K562 (cell line): ENCODE data around the gene KRT1. TPM values are rescaled to one million over a fixed set of nuclear protein-coding genes. Genes with fewer than 3 reads are reported as not detected.

Experiments
- ATAC-seq: fragments of 200-7000 bp; cut with Tn5 transposase; 3 replicates; pipeline ENCODE4 v1.9.1; 2020; ENCODE audit warnings: moderate library complexity
- BruUV-seq: library from RNA; stranded (reverse); fragments of 400-500 nt; replicated peaks from 2 replicates; lab custom pipeline; 2021; lab: Mats Ljungman, UMichigan
- CTCF ChIA-PET: fragments of 300-600 bp; formaldehyde crosslinking; extraction: SDS; loops from one replicate; lab custom pipeline; 2021; ENCODE audit warnings: low intra/inter-chr PET ratio; lab: Yijun Ruan, JAX
- POLR2A ChIA-PET: fragments of 300-600, 350-650 bp; sonication (Branson Sonifier 250); formaldehyde crosslinking; extraction: SDS; loops from one replicate; lab custom pipeline; 2021; ENCODE audit warnings: antibody characterized with exemption, inconsistent platforms; lab: Yijun Ruan, JAX
- DNase-seq, 4 experiments: peaks; one replicate each; pipeline versions ENCODE4 v3.0.0 to v3.0.0-alpha.2; 2011 to 2018; ENCODE audit warnings: low spot score in 3 of 4, mixed read lengths in 3 of 4; ENCODE audit errors: extremely low read depth in 1 of 4
- FAIRE-seq: peaks from 2 replicates; lab custom pipeline; 2011; peaks lifted over from hg19 to GRCh38; lab: Jason Lieb, UNC
- H2AFZ ChIP-seq: 2 replicates; pipeline ENCODE4 v1.6.0; 2011; ENCODE audit warnings: low read depth, low read length, control low read depth, inconsistent platforms
- H3K27ac ChIP-seq: fragments of 200-600 bp; 3 replicates; pipeline ENCODE4 v1.8.0; 2011; ENCODE audit warnings: low read depth, mild to moderate bottlenecking, control low read depth, inconsistent platforms, low read length, moderate library complexity, mixed read lengths; ENCODE audit errors: extremely low read depth
- H3K27me3 ChIP-seq, 2 experiments: fragments of 300-600 bp in 1 of 2; 2 replicates in 1 of 2; 3 replicates in 1 of 2; pipeline versions ENCODE4 v1.6.0 to v1.8.0; 2011; ENCODE audit warnings: inconsistent platforms in 2 of 2, low read length in 2 of 2, mild to moderate bottlenecking in 1 of 2, mixed read lengths in 1 of 2, moderate library complexity in 1 of 2; ENCODE audit not compliant: control insufficient read depth in 2 of 2, insufficient read depth in 2 of 2
- H3K36me3 ChIP-seq: fragments of 300-600 bp; 3 replicates; pipeline ENCODE4 v1.8.0; 2011; ENCODE audit warnings: mild to moderate bottlenecking, low read length, inconsistent platforms; ENCODE audit not compliant: control insufficient read depth, insufficient read depth
- H3K4me1 ChIP-seq, 2 experiments: fragments of 200-600 bp in 1 of 2; replicated peaks in 1 of 2; 2 replicates in 1 of 2; 3 replicates in 1 of 2; pipeline versions ENCODE4 v1.5.1 to v1.8.0; 2011; ENCODE audit warnings: inconsistent platforms in 2 of 2, low read length in 2 of 2, mild to moderate bottlenecking in 1 of 2, mixed read lengths in 1 of 2, moderate library complexity in 1 of 2; ENCODE audit not compliant: control insufficient read depth in 2 of 2, insufficient read depth in 2 of 2
- H3K4me2 ChIP-seq: 2 replicates; pipeline ENCODE4 v1.6.1; 2011; ENCODE audit warnings: low read length, control low read depth, inconsistent platforms, mixed read lengths; ENCODE audit not compliant: insufficient read depth
- H3K4me3 ChIP-seq: fragments of 200-600 bp; sonication (generic), shearing (Covaris generic); 2 replicates; pipeline ENCODE4 v1.5.1; 2016; ENCODE audit warnings: control low read depth, inconsistent platforms
- H3K79me2 ChIP-seq: fragments of 200-600 bp; 3 replicates; pipeline ENCODE4 v1.8.0; 2011; ENCODE audit warnings: low read length, inconsistent platforms; ENCODE audit not compliant: control insufficient read depth, insufficient read depth
- H3K9ac ChIP-seq, 2 experiments: 2 replicates each; pipeline versions ENCODE4 v1.6.0 to v1.6.1; 2011; ENCODE audit warnings: low read depth in 2 of 2, low read length in 2 of 2, control low read depth in 1 of 2, inconsistent platforms in 1 of 2, mild to moderate bottlenecking in 1 of 2, mixed read lengths in 1 of 2; ENCODE audit not compliant: insufficient read depth in 1 of 2
- H3K9me1 ChIP-seq: one replicate; pipeline ENCODE4 v1.6.0; 2011; ENCODE audit warnings: inconsistent platforms, mild to moderate bottlenecking, low read length, moderate library complexity; ENCODE audit not compliant: control insufficient read depth, insufficient read depth
- H3K9me3 ChIP-seq: replicated peaks from 2 replicates; pipeline ENCODE4 v1.5.1; 2011; ENCODE audit warnings: low read depth, low read length, inconsistent platforms; ENCODE audit not compliant: control insufficient read depth, insufficient read depth
- H4K20me1 ChIP-seq: replicated peaks from 2 replicates; pipeline ENCODE4 v1.6.1; 2011; ENCODE audit warnings: low read length, inconsistent platforms, mixed read lengths; ENCODE audit not compliant: control insufficient read depth, insufficient read depth
- COPS2 ChIP-seq: fragments of 450-650 bp; conservative IDR thresholded peaks from 2 replicates; pipeline ENCODE4 v1.6.1; 2016; ENCODE audit warnings: mild to moderate bottlenecking, moderate library complexity
- MAFF ChIP-seq: IDR thresholded peaks from 2 replicates; pipeline ENCODE4 v1.6.1; 2012; ENCODE audit warnings: low read length, improper control_type of control experiment
- MAFK ChIP-seq: IDR thresholded peaks from 2 replicates; pipeline ENCODE4 v1.6.1; 2011; ENCODE audit warnings: low read length, improper control_type of control experiment
- MEF2D ChIP-seq: conservative IDR thresholded peaks from 2 replicates; pipeline ENCODE4 v1.6.1; 2016; ENCODE audit warnings: low read depth, missing genetic modification characterization, missing compliant biosample characterization
- NRF1 ChIP-seq, 2 experiments: fragments of 450-650 bp; IDR thresholded peaks in 1 of 2; conservative IDR thresholded peaks in 1 of 2; 2 replicates each; pipeline ENCODE4 v1.6.1; 2014; ENCODE audit warnings: mild to moderate bottlenecking in 2 of 2
- PHF8 ChIP-seq: fragments of 200-600 bp; sonication (generic); IDR thresholded peaks from 2 replicates; pipeline ENCODE4 v1.6.1; 2012; ENCODE audit warnings: mixed run types, mild to moderate bottlenecking, inconsistent platforms, low read length, moderate library complexity, borderline replicate concordance
- SIN3B ChIP-seq: fragments of 450-650 bp; IDR thresholded peaks from 2 replicates; pipeline ENCODE4 v1.6.1; 2017; ENCODE audit warnings: low read depth, mild to moderate bottlenecking, moderate library complexity
- TARDBP ChIP-seq: fragments of 450-650 bp; IDR thresholded peaks from 2 replicates; pipeline ENCODE4 v1.6.1; 2016
- TBP ChIP-seq: optimal IDR thresholded peaks from 2 replicates; pipeline ENCODE3; 2011; ENCODE audit warnings: low read depth, low read length, improper control_type of control experiment
- ZNF124 ChIP-seq: sonication (generic); formaldehyde crosslinking; IDR thresholded peaks from 2 replicates; pipeline ENCODE4 v1.8.1; 2022; ENCODE audit warnings: missing genetic modification reagents
- ZNF197 ChIP-seq: fragments of 200-800 bp; sonication (Bioruptor generic); IDR thresholded peaks from 2 replicates; pipeline ENCODE4 v1.6.1; 2016; ENCODE audit warnings: low read depth, missing genetic modification characterization, missing compliant biosample characterization
- WGBS: fragments of 100-300 bp; shearing (Covaris generic); methylation state at CpG from one replicate; pipeline ENCODE4 v1.1.6; 2016; ENCODE audit warnings: low coverage, mixed read lengths; ENCODE audit not compliant: insufficient coverage; ENCODE audit errors: missing lambda C conversion rate; 5-methylcytosine and 5-hydroxymethylcytosine counted together
- in situ Hi-C: fragments of 300-500 bp; cut with MboI; formaldehyde crosslinking; loops from 4 replicates; pipeline ENCODE4 v1.15.0; 2018; ENCODE audit warnings: inconsistent platforms, mixed read lengths
- intact Hi-C: fragments of 100-400 bp; cut with micrococcal nuclease; formaldehyde crosslinking; loops from 2 replicates; pipeline ENCODE4 v1.14.2; 2022
- polyA plus RNA-seq, 8 experiments: library from polyadenylated mRNA; depleted of rRNA in 4 of 8; stranded (reverse) in 5 of 8; unstranded in 3 of 8; fragments of >200 nt; fragmentation: Nextera tagmentation in 2 of 8; fragmentation: Illumina TruSeq in 1 of 8; extraction: Ambion mirVana in 2 of 8; extraction: Trizol in 1 of 8; gene quantifications; 2 replicates each; pipeline versions ENCODE4 v1.2.1 to v1.2.3, GENCODE V29; 2011 to 2014; ENCODE audit warnings: inconsistent platforms in 1 of 8, missing spikeins in 1 of 8
- total RNA-seq, 7 experiments: library from RNA; depleted of rRNA in 6 of 7; stranded (reverse); fragments of >200 nt in 6 of 7; fragmentation: Illumina TruSeq in 2 of 7; extraction: Trizol in 2 of 7; gene quantifications; 2 replicates each; pipeline versions ENCODE4 v1.2.1 to v1.2.3, GENCODE V29; 2011 to 2021; ENCODE audit warnings: low replicate concordance in 1 of 7
- TF ChIP-seq, protein P1 (sequence below), 3 experiments: fragments of 200-800 bp in 1 of 3; fragments of 250-450 bp in 1 of 3; fragments of 450-650 bp in 1 of 3; sonication (Bioruptor Pico) in 1 of 3; sonication (Bioruptor generic) in 1 of 3; formaldehyde crosslinking in 1 of 3; IDR thresholded peaks; 2 replicates each; pipeline versions ENCODE4 v1.6.1 to v1.8.0; 2016 to 2022; ENCODE audit warnings: mild to moderate bottlenecking in 2 of 3, missing genetic modification characterization in 2 of 3, missing compliant biosample characterization in 1 of 3, moderate library complexity in 1 of 3
- TF ChIP-seq, protein P2 (sequence below): fragments of 250-450 bp; sonication (Bioruptor Pico); IDR thresholded peaks from 2 replicates; pipeline ENCODE4 v1.5.0; 2020; ENCODE audit warnings: mild to moderate bottlenecking

The KRT1 gene
- total and polyA plus RNA-seq, 9 of the 15 experiments (the other 6 are each of a cell fraction or from before 2014, with no cell fraction given), result 0.18 TPM; not detected in 8

DNA sequence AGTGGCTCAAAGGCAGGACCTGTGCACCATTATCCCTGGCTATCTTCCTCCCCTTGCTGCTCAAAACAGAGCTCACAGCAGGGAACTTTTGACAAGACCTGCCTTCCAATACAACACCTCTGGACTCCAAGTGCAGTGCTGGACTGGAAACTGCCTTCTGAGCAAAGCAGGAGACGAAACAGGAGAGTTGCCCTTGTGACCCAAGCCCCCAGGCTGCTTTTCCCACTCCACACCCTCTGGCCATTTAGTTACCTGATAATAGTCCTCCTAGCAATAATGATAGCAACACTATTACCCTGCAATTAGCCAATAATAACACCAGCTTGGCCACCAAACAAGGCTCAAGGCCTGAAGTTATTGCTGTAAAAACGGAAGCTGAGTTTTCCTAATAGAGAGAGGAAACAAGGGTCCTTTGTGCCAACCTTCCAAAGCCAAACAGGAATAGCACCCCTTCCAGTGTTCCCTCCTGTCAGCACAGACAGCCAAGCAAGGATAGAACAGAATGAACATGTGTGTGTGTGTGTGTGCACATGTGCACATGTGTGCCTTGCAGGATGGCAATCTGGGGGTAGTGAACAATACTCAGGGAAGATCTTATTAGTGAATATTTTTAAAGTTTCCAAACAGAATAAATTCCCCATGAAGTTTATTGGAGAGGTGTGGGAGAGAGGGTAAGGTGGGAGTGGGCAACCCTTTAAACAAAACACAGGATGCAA lies 52.7 kb downstream of the KRT1 start:
- 32% methylated on average over 2 of the region's 2 CpGs for WGBS
- Histone ChIP-seq H3K4me2 (no peak overlapping the region), H3K4me3 (no peak overlapping the region), H2AFZ (no peak overlapping the region), H3K9ac (no peak overlapping the region), H3K36me3 (no peaks in the 10 kb centered on the region), H4K20me1 (no peaks in the 10 kb centered on the region), H3K9me3 (no peaks in the 10 kb centered on the region), H3K4me1 (peaks cover 4 to 29% of the 10 kb centered on the region in 2 experiments), H3K9me1 (no peaks in the 10 kb centered on the region), H3K79me2 (no peaks in the 10 kb centered on the region), H3K27me3 (no peaks in the 10 kb centered on the region), H3K27ac (no peak overlapping the region)
- ATAC-seq (no peak), DNase-seq (no peak), FAIRE-seq (no peak)
- no peak for TF ChIP-seq ZNF124 (CRISPR knock-in tag)
- TF ChIP-seq COPS2, result no peak
- TF ChIP-seq TBP, result no peak
- TF ChIP-seq NRF1 (conservative IDR thresholded peaks at IDR 0.05 in 1 of 2, IDR thresholded peaks at IDR 0.05 in 1 of 2), result no peak
- TF ChIP-seq PHF8, result no peak
- TF ChIP-seq, protein P1, sequence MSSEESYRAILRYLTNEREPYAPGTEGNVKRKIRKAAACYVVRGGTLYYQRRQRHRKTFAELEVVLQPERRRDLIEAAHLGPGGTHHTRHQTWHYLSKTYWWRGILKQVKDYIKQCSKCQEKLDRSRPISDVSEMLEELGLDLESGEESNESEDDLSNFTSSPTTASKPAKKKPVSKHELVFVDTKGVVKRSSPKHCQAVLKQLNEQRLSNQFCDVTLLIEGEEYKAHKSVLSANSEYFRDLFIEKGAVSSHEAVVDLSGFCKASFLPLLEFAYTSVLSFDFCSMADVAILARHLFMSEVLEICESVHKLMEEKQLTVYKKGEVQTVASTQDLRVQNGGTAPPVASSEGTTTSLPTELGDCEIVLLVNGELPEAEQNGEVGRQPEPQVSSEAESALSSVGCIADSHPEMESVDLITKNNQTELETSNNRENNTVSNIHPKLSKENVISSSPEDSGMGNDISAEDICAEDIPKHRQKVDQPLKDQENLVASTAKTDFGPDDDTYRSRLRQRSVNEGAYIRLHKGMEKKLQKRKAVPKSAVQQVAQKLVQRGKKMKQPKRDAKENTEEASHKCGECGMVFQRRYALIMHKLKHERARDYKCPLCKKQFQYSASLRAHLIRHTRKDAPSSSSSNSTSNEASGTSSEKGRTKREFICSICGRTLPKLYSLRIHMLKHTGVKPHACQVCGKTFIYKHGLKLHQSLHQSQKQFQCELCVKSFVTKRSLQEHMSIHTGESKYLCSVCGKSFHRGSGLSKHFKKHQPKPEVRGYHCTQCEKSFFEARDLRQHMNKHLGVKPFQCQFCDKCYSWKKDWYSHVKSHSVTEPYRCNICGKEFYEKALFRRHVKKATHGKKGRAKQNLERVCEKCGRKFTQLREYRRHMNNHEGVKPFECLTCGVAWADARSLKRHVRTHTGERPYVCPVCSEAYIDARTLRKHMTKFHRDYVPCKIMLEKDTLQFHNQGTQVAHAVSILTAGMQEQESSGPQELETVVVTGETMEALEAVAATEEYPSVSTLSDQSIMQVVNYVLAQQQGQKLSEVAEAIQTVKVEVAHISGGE (CRISPR knock-in tag; IDR thresholded peaks at IDR 0.05), result no peak
- TF ChIP-seq ZNF197 (CRISPR knock-in tag), result no peak
- no peak for TF ChIP-seq MAFF
- no peak for TF ChIP-seq MAFK
- TF ChIP-seq MEF2D (tag), result no peak
- no peak for TF ChIP-seq TARDBP
- no peak for TF ChIP-seq SIN3B
- TF ChIP-seq, protein P2, sequence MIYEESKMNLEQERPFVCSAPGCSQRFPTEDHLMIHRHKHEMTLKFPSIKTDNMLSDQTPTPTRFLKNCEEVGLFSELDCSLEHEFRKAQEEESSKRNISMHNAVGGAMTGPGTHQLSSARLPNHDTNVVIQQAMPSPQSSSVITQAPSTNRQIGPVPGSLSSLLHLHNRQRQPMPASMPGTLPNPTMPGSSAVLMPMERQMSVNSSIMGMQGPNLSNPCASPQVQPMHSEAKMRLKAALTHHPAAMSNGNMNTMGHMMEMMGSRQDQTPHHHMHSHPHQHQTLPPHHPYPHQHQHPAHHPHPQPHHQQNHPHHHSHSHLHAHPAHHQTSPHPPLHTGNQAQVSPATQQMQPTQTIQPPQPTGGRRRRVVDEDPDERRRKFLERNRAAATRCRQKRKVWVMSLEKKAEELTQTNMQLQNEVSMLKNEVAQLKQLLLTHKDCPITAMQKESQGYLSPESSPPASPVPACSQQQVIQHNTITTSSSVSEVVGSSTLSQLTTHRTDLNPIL (CRISPR knock-in tag), result no peak
- no TSS peak for BruUV-seq
- ChIA-PET CTCF (no interaction called here), POLR2A (no interaction called here)
- intact Hi-C loops, result no loop called here
- in situ Hi-C loops, result no loop called here
